H9 (cell line): ENCODE measurements around the gene GJD4. TPM values are rescaled to one million over a fixed set of nuclear protein-coding genes. Genes with fewer than 3 reads are reported as not detected.

Experiments used
- DNase-seq: peaks from one replicate; pipeline ENCODE4 v3.0.0-alpha.2; 2017
- H2AFZ ChIP-seq: one replicate; pipeline ENCODE4 v1.6.1; 2013; ENCODE audit warnings: mild to moderate bottlenecking, low read length, control low read depth, moderate library complexity
- H2AK5ac ChIP-seq: 2 replicates; pipeline ENCODE4 v1.6.1; 2013; ENCODE audit warnings: low read length, control low read depth, mixed read lengths; ENCODE audit not compliant: insufficient read length
- H2BK120ac ChIP-seq: one replicate; pipeline ENCODE4 v1.6.1; 2013; ENCODE audit warnings: low read depth, mild to moderate bottlenecking, low read length, control low read depth, inconsistent platforms; ENCODE audit not compliant: poor library complexity, severe bottlenecking
- H2BK12ac ChIP-seq: 2 replicates; pipeline ENCODE4 v1.6.1; 2013; ENCODE audit warnings: low read length, control low read depth, mixed read lengths, low read depth; ENCODE audit not compliant: insufficient read length
- H2BK15ac ChIP-seq: 2 replicates; pipeline ENCODE4 v1.6.1; 2013; ENCODE audit warnings: low read depth, low read length, control low read depth
- H2BK20ac ChIP-seq: one replicate; pipeline ENCODE4 v1.6.1; 2013; ENCODE audit warnings: low read depth, mild to moderate bottlenecking, low read length, control low read depth, inconsistent platforms; ENCODE audit not compliant: poor library complexity, severe bottlenecking
- H2BK5ac ChIP-seq: 2 replicates; pipeline ENCODE4 v1.6.1; 2013; ENCODE audit warnings: low read length, control low read depth, mixed read lengths; ENCODE audit not compliant: insufficient read length
- H3K14ac ChIP-seq: 2 replicates; pipeline ENCODE4 v1.6.1; 2013; ENCODE audit warnings: low read length, control low read depth; ENCODE audit not compliant: insufficient read depth
- H3K18ac ChIP-seq: 2 replicates; pipeline ENCODE4 v1.6.1; 2013; ENCODE audit warnings: low read depth, mild to moderate bottlenecking, mixed read lengths, low read length, control low read depth; ENCODE audit not compliant: insufficient read length
- H3K23ac ChIP-seq: 2 replicates; pipeline ENCODE4 v1.6.1; 2013; ENCODE audit warnings: low read length, control low read depth, mixed read lengths, low read depth; ENCODE audit not compliant: insufficient read length
- H3K23me2 ChIP-seq: 2 replicates; pipeline ENCODE4 v1.6.1; 2013; ENCODE audit warnings: low read depth, mild to moderate bottlenecking, mixed read lengths, low read length, control low read depth; ENCODE audit not compliant: insufficient read length, poor library complexity, severe bottlenecking
- H3K27ac ChIP-seq: 2 replicates; pipeline ENCODE4 v1.5.1; 2013; ENCODE audit warnings: low read length, control low read depth, mixed read lengths, low read depth; ENCODE audit not compliant: insufficient read length
- H3K27me3 ChIP-seq: 2 replicates; pipeline ENCODE4 v1.6.1; 2013; ENCODE audit warnings: low read length, control low read depth, inconsistent platforms; ENCODE audit not compliant: insufficient read depth
- H3K4ac ChIP-seq: 2 replicates; pipeline ENCODE4 v1.6.1; 2013; ENCODE audit warnings: low read depth, mild to moderate bottlenecking, control low read depth, inconsistent platforms, low read length, moderate library complexity
- H3K4me1 ChIP-seq: 2 replicates; pipeline ENCODE4 v1.6.1; 2013; ENCODE audit warnings: low read length, control low read depth, inconsistent platforms; ENCODE audit not compliant: insufficient read depth
- H3K4me2 ChIP-seq: 2 replicates; pipeline ENCODE4 v1.6.1; 2013; ENCODE audit warnings: low read length, control low read depth, mixed read lengths; ENCODE audit not compliant: insufficient read length, insufficient read depth
- H3K56ac ChIP-seq: 2 replicates; pipeline ENCODE4 v1.6.1; 2013; ENCODE audit warnings: low read depth, mild to moderate bottlenecking, mixed read lengths, low read length, control low read depth; ENCODE audit not compliant: insufficient read length
- H3K79me1 ChIP-seq: 2 replicates; pipeline ENCODE4 v1.6.1; 2013; ENCODE audit warnings: low read depth, mild to moderate bottlenecking, moderate library complexity, low read length, control low read depth, inconsistent platforms; ENCODE audit not compliant: insufficient read depth, poor library complexity, severe bottlenecking
- H3K79me2 ChIP-seq: 2 replicates; pipeline ENCODE4 v1.6.1; 2013; ENCODE audit warnings: low read length, control low read depth, inconsistent platforms; ENCODE audit not compliant: insufficient read depth
- H3K9ac ChIP-seq: 2 replicates; pipeline ENCODE4 v1.6.1; 2013; ENCODE audit warnings: low read length, control low read depth, mixed read lengths; ENCODE audit not compliant: insufficient read length; ENCODE audit errors: extremely low read depth
- H3K9me3 ChIP-seq: one replicate; pipeline ENCODE4 v1.6.1; 2013; ENCODE audit warnings: low read depth, low read length, inconsistent platforms; ENCODE audit not compliant: control insufficient read depth
- H3T11ph ChIP-seq: one replicate; pipeline ENCODE4 v1.6.1; 2013; ENCODE audit warnings: mild to moderate bottlenecking, low read length, control low read depth, inconsistent platforms
- H4K20me1 ChIP-seq: one replicate; pipeline ENCODE4 v1.6.1; 2013; ENCODE audit not compliant: control insufficient read depth, insufficient read length, insufficient read depth
- H4K5ac ChIP-seq: 2 replicates; pipeline ENCODE4 v1.6.1; 2013; ENCODE audit warnings: low read depth, mild to moderate bottlenecking, mixed read lengths, low read length, control low read depth; ENCODE audit not compliant: insufficient read length
- H4K8ac ChIP-seq: replicated peaks from 2 replicates; pipeline ENCODE4 v1.6.1; 2013; ENCODE audit warnings: low read length, control low read depth, mixed read lengths, low read depth; ENCODE audit not compliant: insufficient read length
- H4K91ac ChIP-seq: 2 replicates; pipeline ENCODE4 v1.6.1; 2013; ENCODE audit warnings: low read depth, mild to moderate bottlenecking, moderate library complexity, mixed read lengths, low read length, control low read depth; ENCODE audit not compliant: insufficient read length
- H3K27ac Mint-ChIP-seq, 3 experiments: 2 replicates in 2 of 3; 3 replicates in 1 of 3; pipeline ENCODE4 v1.8.0; 2020 to 2021; ENCODE audit warnings: mixed read lengths in 3 of 3, mild to moderate bottlenecking in 1 of 3, moderate library complexity in 1 of 3
- H3K27me3 Mint-ChIP-seq: 2 replicates; pipeline ENCODE4 v1.8.0; 2021; ENCODE audit warnings: low read depth, mild to moderate bottlenecking, moderate library complexity, mixed read lengths
- H3K36me3 Mint-ChIP-seq, 3 experiments: 2 replicates in 2 of 3; 3 replicates in 1 of 3; pipeline ENCODE4 v1.8.0; 2020 to 2021; ENCODE audit warnings: low read depth in 3 of 3, mixed read lengths in 3 of 3; ENCODE audit not compliant: insufficient read depth in 1 of 3
- H3K4me1 Mint-ChIP-seq, 2 experiments: 2 replicates each; pipeline ENCODE4 v1.8.0; 2020; ENCODE audit warnings: mixed read lengths in 2 of 2
- H3K4me3 Mint-ChIP-seq, 2 experiments: 2 replicates in 1 of 2; 3 replicates in 1 of 2; pipeline ENCODE4 v1.8.0; 2020 to 2021; ENCODE audit warnings: mild to moderate bottlenecking in 2 of 2, mixed read lengths in 2 of 2, moderate library complexity in 1 of 2
- H3K9me3 Mint-ChIP-seq, 2 experiments: 2 replicates in 1 of 2; 3 replicates in 1 of 2; pipeline ENCODE4 v1.8.0; 2020; ENCODE audit warnings: mild to moderate bottlenecking in 2 of 2, mixed read lengths in 2 of 2, moderate library complexity in 1 of 2
- CTCF ChIP-seq: fragments of 200-600 bp; sonication (generic); conservative IDR thresholded peaks from 3 replicates; pipeline ENCODE4 v1.8.0; 2021; ENCODE audit warnings: antibody characterized with exemption, mild to moderate bottlenecking
- WGBS: extraction: QIAGEN DNeasy Blood & Tissue Kit; methylation state at CpG from one replicate; pipeline ENCODE4 v1.1.7; 2013; ENCODE audit warnings: missing lambda C conversion rate, low lambda C conversion rate, mixed read lengths; ENCODE audit not compliant: insufficient read length; ENCODE audit errors: extremely low coverage; 5-methylcytosine and 5-hydroxymethylcytosine counted together
- total RNA-seq: library from RNA; stranded (reverse); gene quantifications from 2 replicates; pipeline ENCODE4 v1.2.1, GENCODE V29; 2021

GJD4 gene
- total RNA-seq, 1 experiment from 2014 or later, result not detected

- Histone ChIP-seq H3K79me1 (no peaks in the 10 kb centered on the region), H2BK12ac (no peak overlapping the region), H3K18ac (no peak overlapping the region), H4K91ac (no peak overlapping the region), H3K14ac (no peak overlapping the region), H2BK5ac (no peak overlapping the region), H2AK5ac (no peak overlapping the region), H3K9ac (no peak overlapping the region), H3K4me2 (no peak overlapping the region), H2BK120ac (no peak overlapping the region), H4K20me1 (no peaks in the 10 kb centered on the region), H3K56ac (no peak overlapping the region), H3K23me2 (no peaks in the 10 kb centered on the region), H3K79me2 (no peaks in the 10 kb centered on the region), H3K9me3 (no peaks in the 10 kb centered on the region), H3T11ph (no peak overlapping the region), H4K8ac (no peak overlapping the region), H2BK20ac (no peak overlapping the region), H2BK15ac (no peak overlapping the region), H4K5ac (no peak overlapping the region), H3K4me1 (no peaks in the 10 kb centered on the region), H3K4ac (no peak overlapping the region), H3K27ac (no peak overlapping the region), H3K23ac (no peak overlapping the region), H2AFZ (no peak overlapping the region), H3K27me3 (no peaks in the 10 kb centered on the region)
- Mint-ChIP-seq H3K27me3 (peaks cover 4% of the 10 kb centered on the region), H3K36me3 (peaks cover 0 to 9% (median 7%) of the 10 kb centered on the region in 3 experiments; a peak in 4 of 7 replicates), H3K9me3 (peaks cover 10 to 21% of the 10 kb centered on the region in 2 experiments; a peak in 4 of 5 replicates), H3K4me3 (no peak overlapping the region), H3K4me1 (peaks cover 24 to 26% of the 10 kb centered on the region in 2 experiments), H3K27ac (no peak overlapping the region)
- TF ChIP-seq CTCF, result peak; percentile 56; the same call in 2 of the 3 replicates
- WGBS, result no CpG with 5 or more reads among the region's 2 CpGs
- DNase-seq, result no peak
Observed at GRCh38 chr10:35600193-35600592, 4.9 kb upstream of the GJD4 start.
